M059J (cell line): ENCODE measurements around the gene SEMA4A. TPM values are rescaled to one million over a fixed set of nuclear protein-coding genes. Genes with fewer than 3 reads are reported as not detected.

Experiments used
- DNase-seq: peaks from one replicate; pipeline ENCODE4 v3.0.0-alpha.2; 2012; ENCODE audit warnings: low read depth
- total RNA-seq: library from RNA; depleted of rRNA; stranded (reverse); fragments of >200 nt; shearing (Covaris generic); gene quantifications from 2 replicates; pipeline ENCODE4 v1.2.3, GENCODE V29; 2014; rRNA removed

Gene SEMA4A
- total RNA-seq: 0.37 and 1.3 TPM in 2 replicates

DNA sequence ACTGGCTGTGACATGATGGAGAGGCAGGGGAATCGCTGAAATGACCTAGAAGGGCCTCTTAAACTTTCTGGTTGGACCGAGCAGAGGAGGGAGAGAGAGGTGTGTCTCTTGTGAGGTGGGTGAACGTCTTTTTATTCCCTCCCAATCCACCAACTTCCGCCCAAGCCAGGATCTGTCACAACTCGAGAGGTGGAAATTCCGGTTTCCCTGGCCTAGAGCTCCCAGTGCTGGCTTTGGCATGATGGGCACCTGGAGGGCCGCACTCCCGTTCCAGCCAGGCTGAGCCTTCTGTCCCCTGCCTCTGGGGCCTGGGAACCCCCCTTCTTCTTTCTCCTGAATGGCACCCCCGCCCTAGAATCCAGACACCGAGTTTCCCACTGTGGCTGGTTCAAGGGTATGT is at the start of gene SEMA4A:
TSS of gene SEMA4A (plus strand) at position 224 of the 400 bp plus-strand sequence. CDS start 994 bp downstream, outside the sequence.
- DNase-seq: no peak

DNA sequence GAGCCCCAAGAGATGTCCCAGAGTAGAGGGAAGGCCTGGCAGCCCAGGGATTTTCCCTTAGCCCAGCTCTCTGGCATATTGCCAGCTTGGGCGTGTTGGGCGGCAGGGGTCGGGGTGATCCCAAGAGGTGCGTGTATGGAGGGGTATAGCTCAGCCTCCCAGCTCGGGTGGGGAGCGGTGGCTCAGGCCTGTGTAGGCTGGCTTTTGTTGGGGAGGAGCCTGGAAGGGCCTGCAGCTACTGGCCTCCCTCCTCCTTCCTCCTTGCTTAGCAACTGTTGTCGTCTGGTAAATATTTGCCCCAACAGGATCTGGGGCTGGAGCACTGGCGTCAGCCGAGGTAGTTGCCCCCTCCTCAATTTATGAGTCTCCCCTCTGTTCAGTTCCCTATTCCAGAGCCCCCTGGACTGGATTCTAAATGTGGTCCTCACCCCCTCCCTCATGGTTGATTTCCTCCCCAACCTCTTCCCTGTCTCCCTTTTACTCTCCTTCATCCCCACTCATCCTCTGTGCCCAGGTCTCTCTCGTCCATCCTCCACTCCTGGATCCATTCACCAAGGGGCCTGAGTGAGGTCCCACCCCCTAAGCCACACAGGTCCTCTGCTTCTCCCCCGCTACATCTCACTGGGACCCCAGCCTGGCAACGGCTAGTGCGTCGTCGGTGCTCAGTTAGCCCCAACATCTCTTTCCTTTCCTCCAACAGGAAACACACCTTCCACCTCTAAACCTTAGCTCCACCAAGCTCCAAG is 49.1 kb upstream of the SEMA4A start:
- DNase-seq: peak; percentile 92

DNA sequence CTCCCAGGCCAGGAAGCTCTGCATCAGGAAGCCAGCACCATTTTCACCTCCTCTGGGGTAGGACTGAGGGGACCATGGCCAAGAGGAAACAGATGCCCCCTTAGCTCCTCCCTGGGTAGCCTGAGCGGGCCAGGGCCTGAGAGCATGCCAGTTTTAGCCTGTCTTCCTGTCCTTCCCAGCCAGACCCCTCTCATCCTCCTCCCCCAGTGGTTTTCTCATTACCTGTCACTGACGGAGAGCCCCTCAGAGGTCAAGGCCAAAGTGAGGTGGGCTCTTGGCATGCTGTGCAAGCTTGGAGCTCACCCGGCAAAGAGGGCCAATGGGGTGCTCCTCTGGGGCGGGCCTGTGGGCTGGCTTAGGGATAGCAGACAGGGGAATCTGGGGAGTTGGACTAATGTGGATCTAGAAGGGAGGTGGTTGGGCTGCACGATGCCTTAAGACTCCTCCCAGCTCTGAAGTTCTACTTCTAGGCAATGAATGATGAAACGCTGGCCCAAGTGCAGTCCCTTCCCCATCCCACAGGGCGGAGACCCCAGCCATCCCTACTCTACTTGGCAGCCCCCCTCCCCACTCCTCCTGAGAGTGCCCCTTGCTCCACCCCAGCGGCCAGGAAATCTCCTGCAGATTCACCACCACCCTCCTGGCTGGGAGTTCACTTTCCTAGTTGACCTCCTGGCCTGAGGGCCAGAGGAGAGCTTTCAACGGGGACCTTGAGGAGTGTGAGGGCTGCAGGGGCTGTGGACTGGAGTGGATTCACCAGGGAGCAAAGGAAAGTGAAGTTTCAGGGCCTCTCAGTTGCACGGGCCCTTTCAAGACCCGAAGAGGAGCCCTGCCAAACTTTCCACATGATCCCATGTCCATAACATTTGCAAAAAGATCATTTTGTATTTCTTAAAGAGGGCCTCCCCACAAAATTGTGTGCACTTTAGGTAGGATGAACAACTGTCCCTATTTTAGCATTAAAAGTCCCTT is 48.2 kb upstream of the SEMA4A start:
- DNase-seq: no peak

DNA sequence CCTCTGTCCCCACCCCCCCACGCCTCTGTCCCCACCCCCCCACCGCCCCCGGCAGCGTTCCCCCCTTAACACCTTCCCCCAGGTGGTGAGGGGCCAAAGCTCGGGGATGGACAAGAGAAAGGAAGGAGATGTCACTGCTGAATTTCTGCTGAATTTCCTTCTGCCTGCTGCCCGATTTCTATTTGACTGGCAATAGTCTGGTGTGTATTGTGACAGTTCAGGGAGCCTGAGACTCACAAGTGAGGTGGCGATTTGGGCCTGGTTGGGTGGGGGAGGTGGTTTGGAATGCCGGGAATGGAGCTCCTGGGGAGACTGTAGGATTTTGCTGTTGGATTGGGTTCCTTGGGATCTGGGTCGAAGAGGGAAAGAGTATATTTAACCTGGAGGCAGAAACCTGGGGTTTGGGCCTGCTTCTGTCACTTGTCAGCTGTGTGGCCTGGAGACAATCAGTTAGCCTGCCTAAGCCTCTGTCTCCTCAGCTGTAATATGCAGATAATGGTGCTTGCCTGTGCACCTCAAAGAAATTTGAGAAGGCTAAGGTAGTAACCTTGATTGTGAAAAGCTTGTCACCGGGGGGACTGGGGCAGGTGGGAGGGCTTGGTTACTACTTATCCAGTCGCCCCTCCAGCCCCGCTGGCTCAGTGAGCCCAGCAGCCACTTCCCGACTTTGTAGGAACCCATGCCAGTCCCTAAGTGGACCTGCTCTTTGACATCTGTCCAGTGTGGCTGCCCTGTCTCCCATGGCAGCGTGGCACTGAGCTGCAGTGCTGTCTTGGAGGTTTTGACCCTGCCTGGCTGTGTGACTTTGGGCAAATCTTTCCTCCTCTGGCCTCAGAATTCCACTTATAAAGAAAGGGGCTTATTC is 46.5 kb upstream of the SEMA4A start:
- no peak for DNase-seq

DNA sequence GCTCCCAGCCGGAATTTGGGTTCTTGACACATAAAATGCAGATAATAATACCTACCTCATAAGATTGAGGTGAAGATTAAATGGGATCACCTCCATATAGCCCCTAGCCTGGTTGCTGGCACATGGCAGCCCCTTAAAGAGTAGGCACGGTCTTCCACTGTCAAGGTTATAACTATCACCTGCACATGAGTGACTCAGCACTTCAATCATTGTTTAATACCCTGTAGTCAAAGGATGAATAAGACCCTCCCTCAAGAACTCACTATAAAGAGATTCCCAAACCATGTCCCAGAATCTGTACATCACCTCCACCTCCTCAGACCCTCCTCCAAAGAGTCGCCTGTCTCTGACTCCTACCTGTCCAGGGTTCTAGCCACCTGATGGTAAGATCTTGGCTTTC is 45.3 kb upstream of the SEMA4A start:
- DNase-seq: no peak

DNA sequence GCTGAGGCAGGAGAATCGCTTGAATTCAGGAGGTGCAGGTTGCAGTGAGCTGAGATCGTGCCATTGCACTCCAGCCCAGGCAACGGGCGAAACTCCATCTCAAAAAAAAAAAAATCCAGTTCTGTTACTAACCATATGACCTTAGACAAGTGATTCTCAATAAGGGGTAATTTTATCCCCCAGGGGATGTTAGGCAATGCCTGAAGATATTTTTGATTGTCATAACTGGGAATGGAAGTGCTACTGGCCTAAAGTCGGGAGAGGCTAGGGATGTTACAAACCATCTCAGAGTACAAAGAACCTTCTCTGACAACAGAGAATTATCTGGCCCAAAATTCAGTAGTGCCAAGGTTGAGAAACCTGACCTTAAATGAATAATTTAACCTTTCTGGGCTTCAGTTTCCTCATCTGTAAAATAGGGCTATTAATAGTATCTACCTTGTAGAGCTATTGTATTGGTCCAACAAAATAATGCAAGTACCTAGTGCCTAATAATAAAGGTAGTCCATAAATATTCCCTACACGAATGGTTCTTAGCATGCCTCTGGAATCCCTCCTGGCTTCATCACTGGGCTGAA is 44.6 kb upstream of the SEMA4A start:
- no peak for DNase-seq

DNA sequence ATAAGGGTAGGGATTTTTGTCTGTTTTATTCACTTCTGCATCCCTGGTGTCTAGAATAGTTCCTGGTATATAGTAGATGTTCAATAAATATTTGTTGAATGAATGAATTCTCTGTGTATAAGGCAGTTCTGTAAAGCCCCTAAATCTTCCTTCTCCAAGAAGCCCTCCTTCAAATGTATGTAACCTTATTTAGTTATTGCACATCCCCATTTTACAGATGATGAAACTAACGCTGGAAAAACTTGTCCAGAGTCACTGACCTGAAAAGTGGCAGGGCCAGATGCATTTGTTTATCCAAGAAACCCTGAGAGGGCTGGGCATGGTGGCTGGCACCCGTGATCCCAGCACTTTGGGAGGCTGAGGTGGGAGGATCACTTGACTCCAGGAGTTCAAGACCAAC is 43.1 kb upstream of the SEMA4A start:
- no peak for DNase-seq

DNA sequence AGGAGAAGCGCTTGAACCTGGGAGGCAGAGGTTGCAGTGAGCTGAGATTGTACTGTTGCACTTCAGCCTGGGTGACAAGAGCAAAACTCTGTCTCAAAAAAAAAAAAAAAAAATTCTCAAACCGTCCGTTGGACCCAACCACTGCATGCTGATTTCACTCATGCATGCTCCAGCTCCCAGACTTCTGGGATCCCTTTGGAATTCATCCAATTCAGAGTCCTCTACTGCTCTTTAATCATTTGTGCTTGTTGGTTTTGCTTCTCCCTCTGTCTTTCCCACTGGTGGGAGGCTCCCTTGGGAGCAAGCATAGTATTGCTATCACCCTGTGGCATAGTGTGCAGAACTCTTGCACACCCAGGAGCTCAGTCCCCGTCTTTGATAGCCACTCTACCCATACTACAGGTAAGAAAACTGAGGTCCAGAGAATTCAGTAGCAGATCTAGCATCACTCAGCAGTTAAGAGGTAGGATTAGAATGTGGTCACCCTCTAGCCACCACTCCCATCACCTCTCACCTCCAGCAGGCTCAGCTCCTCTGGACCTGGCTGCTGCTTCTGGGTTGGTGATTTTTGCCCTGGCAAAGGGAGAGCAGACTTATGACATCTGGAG is 41.9 kb upstream of the SEMA4A start:
- DNase-seq: no peak

DNA sequence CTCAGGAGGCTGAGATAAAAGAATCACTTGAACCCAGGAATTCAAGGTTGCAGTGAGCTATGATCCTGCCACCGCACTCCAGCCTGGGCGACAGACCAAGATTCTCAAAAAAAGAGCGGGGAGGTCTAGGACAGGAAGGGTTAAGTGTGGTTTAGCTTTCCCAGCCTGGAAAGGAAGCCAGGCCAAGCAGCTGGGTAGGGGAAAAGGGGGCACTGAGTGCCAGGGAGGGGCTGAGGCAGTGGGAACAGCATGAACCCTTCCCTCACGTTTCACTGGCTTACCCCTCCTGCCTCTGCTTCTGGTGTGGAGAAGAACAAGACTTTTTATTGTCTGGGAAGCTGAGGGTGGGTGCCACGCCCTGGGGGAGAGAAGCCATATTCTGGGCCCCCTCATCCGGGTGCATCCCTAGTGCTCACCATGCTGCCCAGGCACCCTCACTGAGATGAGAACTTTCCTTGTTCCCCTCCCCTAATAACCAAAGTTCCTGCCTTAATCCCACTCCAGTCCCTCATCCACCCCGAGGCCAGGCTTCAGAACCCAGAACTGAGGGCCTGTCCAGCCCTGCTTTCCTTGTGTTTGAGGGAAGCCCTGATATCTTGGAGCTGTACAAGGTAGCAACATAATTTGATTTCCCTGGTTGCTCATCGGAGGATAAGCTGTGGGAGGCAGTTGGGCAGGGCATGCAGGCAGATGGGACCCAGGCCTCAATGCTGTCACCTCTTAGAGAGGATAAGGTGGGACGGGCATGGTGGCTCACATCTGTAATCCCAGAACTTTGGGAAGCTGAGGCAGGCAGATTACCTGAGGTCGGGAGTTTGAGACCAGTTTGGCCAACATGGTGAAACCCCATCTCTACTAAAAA is 40.9 kb upstream of the SEMA4A start:
- DNase-seq: no peak

DNA sequence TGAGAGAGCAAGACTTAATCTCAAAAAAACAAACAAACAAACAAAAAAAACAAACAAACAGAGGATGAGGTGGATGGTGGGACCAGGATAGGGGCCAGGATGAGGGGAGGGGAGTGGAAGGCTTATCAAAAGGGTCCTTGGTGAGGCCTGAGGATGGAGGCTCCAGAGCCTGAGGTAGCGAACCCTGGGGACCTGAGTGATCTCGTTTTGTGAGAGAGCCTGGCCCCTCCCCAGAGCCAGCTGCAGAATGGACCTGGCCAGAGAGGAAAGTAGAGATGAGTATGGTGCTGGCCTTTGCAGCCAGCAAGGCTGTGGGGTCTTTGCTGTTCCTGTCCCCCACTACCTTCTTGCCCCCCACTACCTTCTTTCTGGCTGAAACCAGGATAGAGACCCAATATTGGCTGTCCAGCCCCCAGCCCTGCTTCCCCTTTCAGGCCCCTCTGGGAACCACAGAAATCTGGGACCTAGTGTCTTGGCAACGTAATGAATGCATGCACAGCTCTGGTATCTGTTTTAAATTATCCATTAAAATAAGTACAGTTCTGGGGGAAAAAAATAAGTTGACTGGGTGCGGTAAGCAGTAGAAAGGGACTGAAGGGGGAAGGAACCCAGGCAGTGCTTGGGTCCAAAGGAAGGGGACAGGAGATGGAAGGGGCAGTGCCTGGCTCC is 40.0 kb upstream of the SEMA4A start:
- DNase-seq: no peak

DNA sequence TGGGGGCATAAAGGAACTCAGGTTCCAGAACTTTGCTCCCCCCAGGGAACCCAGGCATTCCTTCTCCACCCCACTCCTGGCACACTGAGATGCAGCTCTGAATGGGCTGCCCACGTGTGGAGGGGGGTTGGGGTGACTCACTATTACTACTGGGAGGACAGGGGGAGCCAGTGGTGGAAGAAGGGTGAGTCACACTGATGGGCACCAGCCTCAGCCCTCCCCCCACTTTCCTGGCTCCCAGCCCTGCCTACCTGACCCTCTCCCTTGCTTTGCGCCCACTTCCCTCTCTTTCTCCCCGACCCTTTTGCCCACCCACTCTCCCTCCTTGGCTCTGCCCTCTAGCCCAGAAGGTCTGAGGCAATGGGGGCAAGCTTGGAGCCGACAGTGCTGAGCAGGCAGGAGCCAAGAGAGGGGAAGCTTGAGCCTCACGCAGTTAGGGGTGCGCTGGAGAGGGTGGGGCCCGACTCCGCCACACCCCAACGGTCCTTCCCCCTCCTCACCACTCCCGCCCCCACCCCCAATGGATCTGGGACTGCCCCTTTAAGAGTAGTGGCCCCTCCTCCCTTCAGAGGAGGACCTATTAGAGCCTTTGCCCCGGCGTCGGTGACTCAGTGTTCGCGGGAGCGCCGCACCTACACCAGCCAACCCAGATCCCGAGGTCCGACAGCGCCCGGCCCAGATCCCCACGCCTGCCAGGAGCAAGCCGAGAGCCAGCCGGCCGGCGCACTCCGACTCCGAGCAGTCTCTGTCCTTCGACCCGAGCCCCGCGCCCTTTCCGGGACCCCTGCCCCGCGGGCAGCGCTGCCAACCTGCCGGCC is 39.1 kb upstream of the SEMA4A start, which contains the start of gene LMNA:
TSS of gene LMNA (plus strand) at position 611 of the 818 bp plus-strand sequence. CDS start 208 bp downstream, outside the sequence.
- peak; percentile 98 for DNase-seq

DNA sequence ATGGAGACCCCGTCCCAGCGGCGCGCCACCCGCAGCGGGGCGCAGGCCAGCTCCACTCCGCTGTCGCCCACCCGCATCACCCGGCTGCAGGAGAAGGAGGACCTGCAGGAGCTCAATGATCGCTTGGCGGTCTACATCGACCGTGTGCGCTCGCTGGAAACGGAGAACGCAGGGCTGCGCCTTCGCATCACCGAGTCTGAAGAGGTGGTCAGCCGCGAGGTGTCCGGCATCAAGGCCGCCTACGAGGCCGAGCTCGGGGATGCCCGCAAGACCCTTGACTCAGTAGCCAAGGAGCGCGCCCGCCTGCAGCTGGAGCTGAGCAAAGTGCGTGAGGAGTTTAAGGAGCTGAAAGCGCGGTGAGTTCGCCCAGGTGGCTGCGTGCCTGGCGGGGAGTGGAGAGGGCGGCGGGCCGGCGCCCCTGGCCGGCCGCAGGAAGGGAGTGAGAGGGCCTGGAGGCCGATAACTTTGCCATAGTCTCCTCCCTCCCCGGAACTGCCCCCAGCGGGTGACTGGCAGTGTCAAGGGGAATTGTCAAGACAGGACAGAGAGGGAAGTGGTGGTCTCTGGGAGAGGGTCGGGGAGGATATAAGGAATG is 38.4 kb upstream of the SEMA4A start:
- DNase-seq: peak; percentile 46

DNA sequence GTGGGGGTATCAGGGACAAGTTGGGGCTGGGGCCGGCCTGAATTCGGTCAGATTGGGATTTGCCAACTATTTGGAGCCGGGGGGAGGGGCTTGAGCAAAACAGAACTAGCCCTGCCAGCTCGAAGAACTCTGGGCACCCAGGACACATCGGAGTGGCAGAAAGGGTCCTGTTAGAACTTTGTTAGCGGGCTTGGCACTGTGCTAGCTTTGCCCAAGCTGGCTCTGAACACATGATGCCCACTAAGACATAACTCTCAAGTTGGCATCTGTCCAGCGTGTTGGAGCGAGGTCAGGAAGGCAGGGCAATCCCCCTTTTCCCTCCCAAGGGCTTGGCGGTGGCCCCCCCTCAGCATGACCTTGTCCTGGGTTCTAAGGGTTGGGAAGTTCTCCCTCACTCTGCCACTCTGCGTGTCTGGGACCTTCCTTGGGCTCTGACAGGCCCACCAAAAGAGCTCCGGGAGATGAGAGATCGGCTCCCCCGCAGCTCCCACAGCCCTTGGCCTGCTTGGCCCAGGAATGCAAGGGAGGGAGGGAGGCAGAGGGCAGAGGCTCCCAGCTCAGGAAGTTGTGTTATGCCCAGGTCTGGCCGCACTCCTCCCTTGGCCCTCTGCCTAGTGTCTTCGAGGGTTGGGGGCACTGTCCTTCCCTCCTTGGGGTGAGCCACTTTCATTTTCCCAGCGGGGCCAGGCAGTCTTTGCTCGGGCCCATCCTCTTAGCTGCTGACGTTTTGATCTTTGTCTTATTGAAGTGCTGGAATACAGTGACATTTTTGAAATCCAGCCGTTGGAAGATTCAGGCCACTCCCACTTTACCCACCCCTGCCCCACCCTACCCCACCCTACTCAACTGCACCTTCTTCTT is 37.6 kb upstream of the SEMA4A start:
- DNase-seq: peak; percentile 86

DNA sequence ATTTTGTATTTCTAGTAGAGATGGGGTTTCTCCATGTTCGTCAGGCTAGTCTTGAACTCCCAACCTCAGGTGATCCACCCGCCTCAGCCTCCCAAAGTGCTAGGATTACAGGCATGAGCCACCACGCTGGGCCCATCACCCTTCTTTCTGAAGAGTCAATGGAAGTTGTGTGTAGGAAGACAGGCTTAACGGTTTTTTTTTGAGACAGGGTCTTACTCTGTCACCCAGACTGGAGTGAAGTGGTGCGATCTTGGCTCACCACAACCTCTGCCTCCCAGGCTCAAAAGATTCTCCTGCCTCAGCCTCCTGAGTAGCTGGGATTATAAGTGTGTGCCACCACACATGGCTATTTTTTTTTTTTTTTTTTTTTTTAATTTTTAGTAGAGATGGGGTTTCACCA is 36.7 kb upstream of the SEMA4A start:
- DNase-seq: peak; percentile 12

DNA sequence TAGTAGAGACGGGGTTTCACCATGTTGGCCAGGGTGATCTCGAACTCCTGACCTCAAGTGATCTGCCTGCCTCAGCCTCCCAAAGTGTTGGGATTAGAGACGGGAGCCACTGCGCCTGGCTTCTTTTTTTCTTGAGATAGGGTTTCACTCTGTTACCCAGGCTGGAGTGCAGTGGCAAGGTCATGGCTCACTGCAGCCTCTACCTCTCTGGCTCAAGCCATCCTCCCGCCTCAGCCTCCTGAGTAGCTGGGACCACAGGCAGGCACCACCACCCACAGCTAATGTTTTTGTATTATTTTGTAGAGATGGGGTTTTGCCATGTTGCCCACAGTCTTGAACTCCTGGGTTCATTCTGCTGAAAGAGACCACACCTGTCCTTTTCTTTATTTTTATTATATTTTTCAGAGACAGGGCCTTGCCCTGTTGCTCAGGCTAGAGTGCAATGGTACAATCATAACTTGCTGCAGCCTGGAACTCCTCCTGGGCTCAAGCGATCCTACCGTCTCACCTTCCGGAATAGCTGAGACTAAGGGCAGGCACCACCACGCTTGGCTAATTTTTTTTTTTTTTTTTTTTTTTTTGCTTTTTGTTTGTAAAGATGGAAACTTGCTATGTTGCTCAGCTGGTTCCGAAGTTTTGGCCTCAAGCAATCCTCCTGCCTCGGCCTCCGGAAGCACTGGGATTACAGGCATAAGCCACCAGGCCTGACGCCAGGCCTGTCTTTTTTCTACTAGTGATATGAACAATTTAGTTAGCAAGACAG is 35.8 kb upstream of the SEMA4A start:
- DNase-seq: peak; percentile 15

DNA sequence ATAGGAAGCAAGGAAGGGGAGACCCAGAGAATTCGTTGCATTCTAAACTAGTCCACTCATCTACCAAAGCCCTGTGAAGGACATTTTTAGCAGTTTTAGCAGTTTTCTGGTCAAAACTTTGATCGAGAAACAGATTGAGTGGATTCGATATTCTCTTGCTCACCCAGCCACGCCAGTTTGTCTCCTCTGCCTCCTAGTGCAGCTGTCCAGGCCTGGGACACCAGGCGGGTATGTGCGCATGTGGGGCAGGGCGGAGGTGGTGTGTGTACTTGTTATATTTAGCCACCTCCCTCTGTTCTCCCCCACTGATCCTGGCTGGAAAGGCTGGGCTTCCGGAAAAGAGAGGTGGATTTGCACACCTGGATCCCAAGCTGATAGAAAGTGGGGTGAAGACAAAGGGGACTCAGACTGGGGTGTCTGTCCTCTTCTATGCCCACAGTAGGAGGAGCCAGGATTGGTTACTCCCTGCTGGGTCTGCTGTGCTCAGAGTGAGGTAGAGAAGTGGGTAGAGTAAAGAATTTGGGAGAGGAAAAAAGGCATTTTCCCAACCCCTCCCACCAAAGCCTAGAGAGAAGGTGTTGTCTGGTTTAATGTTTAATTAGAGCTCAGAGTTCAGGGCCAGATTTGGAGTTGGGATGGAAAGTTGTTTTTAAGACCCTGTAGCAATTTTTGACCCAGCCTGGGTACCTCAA is 35.1 kb upstream of the SEMA4A start:
- peak; percentile 35 for DNase-seq
